GM12878 (cell line): ENCODE measurements around the gene CUEDC1. TPM values are rescaled to one million over a fixed set of nuclear protein-coding genes. Genes with fewer than 3 reads are reported as not detected.
A peak's percentile ranks its signal among the peaks of the same experiment; 100 is the strongest.

ENCODE experiments used
- ATAC-seq: fragments of 200-7000 bp; cut with Tn5 transposase; 3 replicates; pipeline ENCODE4 v1.9.1; 2020; ENCODE audit warnings: mild to moderate bottlenecking, moderate library complexity
- BruUV-seq: library from RNA; stranded (reverse); fragments of 400-500 nt; replicated peaks from 2 replicates; lab custom pipeline; 2021; lab: Mats Ljungman, UMichigan
- CTCF ChIA-PET: fragments of 300-600 bp; sonication (Branson Sonifier 250); formaldehyde crosslinking; extraction: SDS; loops from one replicate; lab custom pipeline; 2021; ENCODE audit warnings: inconsistent platforms; lab: Yijun Ruan, JAX
- POLR2A ChIA-PET: fragments of 350-600 bp; formaldehyde crosslinking; extraction: SDS; loops from one replicate; lab custom pipeline; 2021; ENCODE audit warnings: inconsistent platforms; lab: Charles Lee
- RAD21 ChIA-PET: fragments of 300-600 bp; sonication (Branson Sonifier 250); formaldehyde crosslinking; loops from one replicate; lab custom pipeline; 2023; ENCODE audit warnings: antibody characterized with exemption; ENCODE audit not compliant: unreplicated experiment; lab: Charles Lee
- SMC1A ChIA-PET: fragments of 300-600 bp; sonication (Branson Sonifier 250); formaldehyde crosslinking; loops from one replicate; lab custom pipeline; 2023; ENCODE audit not compliant: unreplicated experiment, uncharacterized antibody; lab: Charles Lee
- DNase-seq: peaks from one replicate; pipeline ENCODE4 v3.0.0-alpha.2; 2011; ENCODE audit warnings: low read depth, low spot score
- FAIRE-seq: peaks from 3 replicates; lab custom pipeline; 2011; peaks lifted over from hg19 to GRCh38; lab: Jason Lieb, UNC
- H2AFZ ChIP-seq: 2 replicates; pipeline ENCODE4 v1.6.0; 2011; ENCODE audit warnings: low read depth, low read length, control low read depth; ENCODE audit not compliant: control insufficient read depth
- H3K27ac ChIP-seq: 2 replicates; pipeline ENCODE4 v1.5.1; 2011; ENCODE audit warnings: control low read depth; ENCODE audit not compliant: control insufficient read depth, insufficient read depth
- H3K27me3 ChIP-seq, 2 experiments: replicated peaks in 1 of 2; 2 replicates each; pipeline versions ENCODE4 v1.6.0 to v1.6.1; 2011; ENCODE audit warnings: low read length in 1 of 2; ENCODE audit not compliant: control insufficient read depth in 2 of 2, insufficient read depth in 2 of 2
- H3K36me3 ChIP-seq, 2 experiments: 2 replicates each; pipeline ENCODE4 v1.5.1; 2011; ENCODE audit warnings: low read length in 1 of 2; ENCODE audit not compliant: control insufficient read depth in 2 of 2, insufficient read depth in 2 of 2
- H3K4me1 ChIP-seq: 2 replicates; pipeline ENCODE4 v1.6.1; 2011; ENCODE audit warnings: mild to moderate bottlenecking, low read length, moderate library complexity, mixed read lengths; ENCODE audit not compliant: control insufficient read depth, insufficient read depth
- H3K4me2 ChIP-seq: 2 replicates; pipeline ENCODE4 v1.6.0; 2011; ENCODE audit warnings: control low read depth; ENCODE audit not compliant: control insufficient read depth, insufficient read depth
- H3K4me3 ChIP-seq: fragments of 200-600 bp; sonication (generic); 2 replicates; pipeline ENCODE4 v1.5.1; 2016
- H3K79me2 ChIP-seq: 2 replicates; pipeline ENCODE4 v1.6.0; 2011; ENCODE audit warnings: low read length; ENCODE audit not compliant: control insufficient read depth, insufficient read depth
- H3K9ac ChIP-seq: 2 replicates; pipeline ENCODE4 v1.8.0; 2011; ENCODE audit warnings: low read length, control low read depth, mixed read lengths; ENCODE audit not compliant: control insufficient read depth, insufficient read depth
- H3K9me3 ChIP-seq: replicated peaks from 3 replicates; pipeline ENCODE4 v1.5.1; 2011; ENCODE audit warnings: mild to moderate bottlenecking, low read length; ENCODE audit not compliant: control insufficient read depth, insufficient read depth
- H4K20me1 ChIP-seq: 2 replicates; pipeline ENCODE4 v1.6.0; 2011; ENCODE audit not compliant: control insufficient read depth, insufficient read depth
- BCLAF1 ChIP-seq: fragments of 450-650 bp; IDR thresholded peaks from 2 replicates; pipeline ENCODE4 v1.6.1; 2017; ENCODE audit warnings: antibody characterized with exemption, mild to moderate bottlenecking, moderate library complexity
- CBFB ChIP-seq: IDR thresholded peaks from 2 replicates; pipeline ENCODE4 v1.6.1; 2016; ENCODE audit warnings: antibody characterized with exemption, low read depth
- EED ChIP-seq: sonication (generic); IDR thresholded peaks from 2 replicates; pipeline ENCODE4 v1.6.1; 2016; ENCODE audit warnings: antibody characterized with exemption, low read depth
- FOXK2 ChIP-seq: fragments of 450-650 bp; IDR thresholded peaks from 2 replicates; pipeline ENCODE4 v1.6.1; 2017; ENCODE audit warnings: mild to moderate bottlenecking, moderate library complexity
- HDAC2 ChIP-seq: fragments of 200-600 bp; sonication (generic); IDR thresholded peaks from 2 replicates; pipeline ENCODE4 v1.6.1; 2017
- MTA2 ChIP-seq: fragments of 450-650 bp; IDR thresholded peaks from 2 replicates; pipeline ENCODE4 v1.6.1; 2016; ENCODE audit warnings: low read depth, mild to moderate bottlenecking, moderate library complexity
- POLR2A ChIP-seq: IDR thresholded peaks from 2 replicates; pipeline ENCODE4 v1.6.1; 2011; ENCODE audit warnings: low read depth, mild to moderate bottlenecking, low read length
- SIX5 ChIP-seq: IDR thresholded peaks from 2 replicates; pipeline ENCODE4 v1.6.1; 2011; ENCODE audit warnings: mild to moderate bottlenecking, low read depth, low read length, moderate library complexity; ENCODE audit not compliant: severe bottlenecking
- WRNIP1 ChIP-seq: IDR thresholded peaks from 2 replicates; pipeline ENCODE4 v1.6.1; 2011; ENCODE audit warnings: low read depth, low read length, improper control_type of control experiment, borderline replicate concordance
- YBX1 ChIP-seq: fragments of 450-650 bp; IDR thresholded peaks from 2 replicates; pipeline ENCODE4 v1.6.1; 2016; ENCODE audit warnings: antibody characterized with exemption
- ZSCAN29 ChIP-seq: fragments of 450-650 bp; IDR thresholded peaks from 2 replicates; pipeline ENCODE4 v1.6.1; 2017; ENCODE audit warnings: mild to moderate bottlenecking, moderate library complexity
- WGBS: methylation state at CpG from one replicate; pipeline ENCODE4 v1.1.6; 2016; ENCODE audit warnings: low lambda C conversion rate; ENCODE audit not compliant: insufficient replicate concordance, insufficient coverage; ENCODE audit errors: missing lambda C conversion rate; 5-methylcytosine and 5-hydroxymethylcytosine counted together
- in situ Hi-C: fragments of 300-500 bp; cut with MboI; formaldehyde crosslinking; loops from 9 replicates; pipeline ENCODE4 v1.14.3; 2018; ENCODE audit warnings: mixed read lengths
- intact Hi-C: fragments of 100-400 bp; cut with micrococcal nuclease; formaldehyde crosslinking; loops from one replicate; pipeline ENCODE4 v1.14.2; 2022; ENCODE audit not compliant: unreplicated experiment
- polyA plus RNA-seq, 11 experiments: library from polyadenylated mRNA; depleted of rRNA in 4 of 11; unstranded in 6 of 11; stranded (reverse) in 5 of 11; fragments of >200 nt; fragmentation: Nextera tagmentation in 4 of 11; fragmentation: Illumina TruSeq in 1 of 11; extraction: Ambion mirVana in 4 of 11; extraction: Trizol in 1 of 11; gene quantifications; 1 replicate in 1 of 11; 2 replicates in 10 of 11; pipeline versions ENCODE4 v1.2.1 to v1.2.3, GENCODE V29; 2011 to 2016; ENCODE audit warnings: inconsistent platforms in 2 of 11, missing spikeins in 2 of 11, low read depth in 1 of 11
- total RNA-seq, 4 experiments: library from RNA; depleted of rRNA in 3 of 4; stranded (reverse); fragments of >200 nt in 3 of 4; fragmentation: Illumina TruSeq in 1 of 4; extraction: Trizol in 1 of 4; gene quantifications; 2 replicates each; pipeline versions ENCODE4 v1.2.1 to v1.2.3, GENCODE V29; 2013 to 2021
- TF ChIP-seq, protein P1 (sequence below): IDR thresholded peaks from 2 replicates; pipeline ENCODE4 v1.6.1; 2012; ENCODE audit warnings: mild to moderate bottlenecking, low read depth, low read length
- TF ChIP-seq, protein P2 (sequence below): IDR thresholded peaks from 2 replicates; pipeline ENCODE4 v1.6.1; 2011; ENCODE audit warnings: low read depth, low read length, improper control_type of control experiment, borderline replicate concordance
- TF ChIP-seq, protein P3 (sequence below): fragments of 450-650 bp; IDR thresholded peaks from 2 replicates; pipeline ENCODE4 v1.6.1; 2017; ENCODE audit warnings: borderline replicate concordance
- TF ChIP-seq, protein P4 (sequence below): fragments of 150-350 bp; IDR thresholded peaks from 2 replicates; pipeline ENCODE4 v1.6.1; 2014; ENCODE audit warnings: mild to moderate bottlenecking, low read depth, low read length

Gene CUEDC1
- total and polyA plus RNA-seq, 10 of the 15 experiments (the other 5 are each of a cell fraction or from before 2014, with no cell fraction given), result 0.24 to 7.4 (median 1.8) TPM

GRCh38 chr17:57940231-57940630, 15.0 kb downstream of the CUEDC1 start:
- peak overlapping the region; percentile 64 for H3K4me2 ChIP-seq
- H3K36me3 ChIP-seq, result no peaks in the 10 kb centered on the region
- ChIA-PET RAD21 (interaction anchor here (0.5 to 5.2 kb wide), 14 partner anchors 10 to 347 kb away, joined by 3 to 86 read pairs (median 6); partner anchors contain the start of genes CUEDC1, SRSF1 and VEZF1), SMC1A (interaction anchor here (0.8 to 8.2 kb wide), 19 partner anchors 9 to 81 kb away, joined by 3 to 138 read pairs (median 7); partner anchors contain the start of gene CUEDC1), CTCF (interaction anchor here (0.9 to 9.5 kb wide), 13 partner anchors 10 to 82 kb away, joined by 3 to 77 read pairs (median 5); partner anchors contain the start of gene CUEDC1), POLR2A (interaction anchor here (0.7 to 5.3 kb wide), 11 partner anchors 9 to 80 kb away, joined by 3 to 51 read pairs (median 7); partner anchors contain the start of gene CUEDC1)
- no peak for DNase-seq
- no peak for FAIRE-seq
- intact Hi-C loops, result no loop called here
- WGBS, result 18% methylated on average over 5 of the region's 5 CpGs
- H3K27ac ChIP-seq, result no peak overlapping the region
- H3K4me3 ChIP-seq, result no peak overlapping the region
- H3K27me3 ChIP-seq, result no peaks in the 10 kb centered on the region
- no TSS peak for BruUV-seq
- no peaks in the 10 kb centered on the region; the same call in 1 of the 2 replicates for H4K20me1 ChIP-seq
- H3K79me2 ChIP-seq, result no peaks in the 10 kb centered on the region
- in situ Hi-C loops, result no loop called here
- H3K4me1 ChIP-seq, result peaks cover 45% of the 10 kb centered on the region
- H3K9me3 ChIP-seq, result no peaks in the 10 kb centered on the region
- peak; percentile 41 for ATAC-seq
- H3K9ac ChIP-seq, result no peak overlapping the region
- H2AFZ ChIP-seq, result no peak overlapping the region
- no peak for TF ChIP-seq SIX5
- TF ChIP-seq YBX1, result no peak
- no peak for TF ChIP-seq MTA2
- no peak for TF ChIP-seq ZSCAN29
- TF ChIP-seq FOXK2, result no peak
- no peak for TF ChIP-seq EED
- TF ChIP-seq, protein P1, sequence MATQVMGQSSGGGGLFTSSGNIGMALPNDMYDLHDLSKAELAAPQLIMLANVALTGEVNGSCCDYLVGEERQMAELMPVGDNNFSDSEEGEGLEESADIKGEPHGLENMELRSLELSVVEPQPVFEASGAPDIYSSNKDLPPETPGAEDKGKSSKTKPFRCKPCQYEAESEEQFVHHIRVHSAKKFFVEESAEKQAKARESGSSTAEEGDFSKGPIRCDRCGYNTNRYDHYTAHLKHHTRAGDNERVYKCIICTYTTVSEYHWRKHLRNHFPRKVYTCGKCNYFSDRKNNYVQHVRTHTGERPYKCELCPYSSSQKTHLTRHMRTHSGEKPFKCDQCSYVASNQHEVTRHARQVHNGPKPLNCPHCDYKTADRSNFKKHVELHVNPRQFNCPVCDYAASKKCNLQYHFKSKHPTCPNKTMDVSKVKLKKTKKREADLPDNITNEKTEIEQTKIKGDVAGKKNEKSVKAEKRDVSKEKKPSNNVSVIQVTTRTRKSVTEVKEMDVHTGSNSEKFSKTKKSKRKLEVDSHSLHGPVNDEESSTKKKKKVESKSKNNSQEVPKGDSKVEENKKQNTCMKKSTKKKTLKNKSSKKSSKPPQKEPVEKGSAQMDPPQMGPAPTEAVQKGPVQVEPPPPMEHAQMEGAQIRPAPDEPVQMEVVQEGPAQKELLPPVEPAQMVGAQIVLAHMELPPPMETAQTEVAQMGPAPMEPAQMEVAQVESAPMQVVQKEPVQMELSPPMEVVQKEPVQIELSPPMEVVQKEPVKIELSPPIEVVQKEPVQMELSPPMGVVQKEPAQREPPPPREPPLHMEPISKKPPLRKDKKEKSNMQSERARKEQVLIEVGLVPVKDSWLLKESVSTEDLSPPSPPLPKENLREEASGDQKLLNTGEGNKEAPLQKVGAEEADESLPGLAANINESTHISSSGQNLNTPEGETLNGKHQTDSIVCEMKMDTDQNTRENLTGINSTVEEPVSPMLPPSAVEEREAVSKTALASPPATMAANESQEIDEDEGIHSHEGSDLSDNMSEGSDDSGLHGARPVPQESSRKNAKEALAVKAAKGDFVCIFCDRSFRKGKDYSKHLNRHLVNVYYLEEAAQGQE, result no peak
- TF ChIP-seq, protein P2, sequence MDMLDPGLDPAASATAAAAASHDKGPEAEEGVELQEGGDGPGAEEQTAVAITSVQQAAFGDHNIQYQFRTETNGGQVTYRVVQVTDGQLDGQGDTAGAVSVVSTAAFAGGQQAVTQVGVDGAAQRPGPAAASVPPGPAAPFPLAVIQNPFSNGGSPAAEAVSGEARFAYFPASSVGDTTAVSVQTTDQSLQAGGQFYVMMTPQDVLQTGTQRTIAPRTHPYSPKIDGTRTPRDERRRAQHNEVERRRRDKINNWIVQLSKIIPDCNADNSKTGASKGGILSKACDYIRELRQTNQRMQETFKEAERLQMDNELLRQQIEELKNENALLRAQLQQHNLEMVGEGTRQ, result peak; percentile 12; the same call in 1 of the 2 replicates
- TF ChIP-seq, protein P3, sequence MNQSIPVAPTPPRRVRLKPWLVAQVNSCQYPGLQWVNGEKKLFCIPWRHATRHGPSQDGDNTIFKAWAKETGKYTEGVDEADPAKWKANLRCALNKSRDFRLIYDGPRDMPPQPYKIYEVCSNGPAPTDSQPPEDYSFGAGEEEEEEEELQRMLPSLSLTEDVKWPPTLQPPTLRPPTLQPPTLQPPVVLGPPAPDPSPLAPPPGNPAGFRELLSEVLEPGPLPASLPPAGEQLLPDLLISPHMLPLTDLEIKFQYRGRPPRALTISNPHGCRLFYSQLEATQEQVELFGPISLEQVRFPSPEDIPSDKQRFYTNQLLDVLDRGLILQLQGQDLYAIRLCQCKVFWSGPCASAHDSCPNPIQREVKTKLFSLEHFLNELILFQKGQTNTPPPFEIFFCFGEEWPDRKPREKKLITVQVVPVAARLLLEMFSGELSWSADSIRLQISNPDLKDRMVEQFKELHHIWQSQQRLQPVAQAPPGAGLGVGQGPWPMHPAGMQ, result no peak
- TF ChIP-seq CBFB, result no peak
- no peak for TF ChIP-seq WRNIP1
- TF ChIP-seq, protein P4, sequence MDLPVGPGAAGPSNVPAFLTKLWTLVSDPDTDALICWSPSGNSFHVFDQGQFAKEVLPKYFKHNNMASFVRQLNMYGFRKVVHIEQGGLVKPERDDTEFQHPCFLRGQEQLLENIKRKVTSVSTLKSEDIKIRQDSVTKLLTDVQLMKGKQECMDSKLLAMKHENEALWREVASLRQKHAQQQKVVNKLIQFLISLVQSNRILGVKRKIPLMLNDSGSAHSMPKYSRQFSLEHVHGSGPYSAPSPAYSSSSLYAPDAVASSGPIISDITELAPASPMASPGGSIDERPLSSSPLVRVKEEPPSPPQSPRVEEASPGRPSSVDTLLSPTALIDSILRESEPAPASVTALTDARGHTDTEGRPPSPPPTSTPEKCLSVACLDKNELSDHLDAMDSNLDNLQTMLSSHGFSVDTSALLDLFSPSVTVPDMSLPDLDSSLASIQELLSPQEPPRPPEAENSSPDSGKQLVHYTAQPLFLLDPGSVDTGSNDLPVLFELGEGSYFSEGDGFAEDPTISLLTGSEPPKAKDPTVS, result no peak
- no peak for TF ChIP-seq HDAC2
- no peak for TF ChIP-seq POLR2A
- TF ChIP-seq BCLAF1, result no peak
